Measurements from ENCODE around the gene SLC12A7.
"Not testable (repeated sequence)": the region's sequence is repeated elsewhere in the genome, so short reads cannot be mapped to it uniquely, and the experiment has no call there.

Gene SLC12A7

DNA sequence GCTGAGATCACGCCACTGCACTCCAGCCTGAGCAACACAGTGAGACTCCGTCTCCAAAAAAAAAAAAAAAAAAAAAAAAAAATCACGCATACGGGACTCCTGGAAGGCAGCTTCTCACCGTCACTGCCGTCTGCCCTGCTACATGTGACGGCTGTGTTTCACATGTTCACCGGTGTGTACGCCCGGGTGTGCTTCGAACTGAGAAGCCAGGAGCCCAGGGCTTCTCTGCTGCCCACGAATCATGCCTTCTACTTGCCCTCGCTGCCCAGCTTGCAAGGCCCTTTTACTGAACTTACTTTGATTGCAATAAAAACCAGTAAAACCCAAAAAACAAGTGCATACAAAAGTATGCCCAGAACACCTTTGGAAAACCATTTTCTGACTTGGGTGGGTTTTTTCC, 109.0 kb downstream of the SLC12A7 start:
- no peak for DNase-seq

DNA sequence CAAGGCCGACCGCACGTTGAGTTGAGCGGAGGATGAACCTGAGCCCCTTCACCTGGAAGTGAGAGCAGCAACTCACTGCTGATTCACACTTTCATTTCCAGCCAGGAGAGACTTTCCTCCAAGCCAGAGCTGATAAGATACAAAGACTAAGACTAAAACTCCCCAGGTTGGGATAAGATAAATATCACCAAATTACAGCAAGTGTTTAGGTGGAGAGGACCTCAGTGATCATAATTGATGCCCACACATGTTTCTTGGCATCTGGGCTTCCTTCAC, 109.7 kb downstream of the SLC12A7 start:
- no peak for DNase-seq

DNA sequence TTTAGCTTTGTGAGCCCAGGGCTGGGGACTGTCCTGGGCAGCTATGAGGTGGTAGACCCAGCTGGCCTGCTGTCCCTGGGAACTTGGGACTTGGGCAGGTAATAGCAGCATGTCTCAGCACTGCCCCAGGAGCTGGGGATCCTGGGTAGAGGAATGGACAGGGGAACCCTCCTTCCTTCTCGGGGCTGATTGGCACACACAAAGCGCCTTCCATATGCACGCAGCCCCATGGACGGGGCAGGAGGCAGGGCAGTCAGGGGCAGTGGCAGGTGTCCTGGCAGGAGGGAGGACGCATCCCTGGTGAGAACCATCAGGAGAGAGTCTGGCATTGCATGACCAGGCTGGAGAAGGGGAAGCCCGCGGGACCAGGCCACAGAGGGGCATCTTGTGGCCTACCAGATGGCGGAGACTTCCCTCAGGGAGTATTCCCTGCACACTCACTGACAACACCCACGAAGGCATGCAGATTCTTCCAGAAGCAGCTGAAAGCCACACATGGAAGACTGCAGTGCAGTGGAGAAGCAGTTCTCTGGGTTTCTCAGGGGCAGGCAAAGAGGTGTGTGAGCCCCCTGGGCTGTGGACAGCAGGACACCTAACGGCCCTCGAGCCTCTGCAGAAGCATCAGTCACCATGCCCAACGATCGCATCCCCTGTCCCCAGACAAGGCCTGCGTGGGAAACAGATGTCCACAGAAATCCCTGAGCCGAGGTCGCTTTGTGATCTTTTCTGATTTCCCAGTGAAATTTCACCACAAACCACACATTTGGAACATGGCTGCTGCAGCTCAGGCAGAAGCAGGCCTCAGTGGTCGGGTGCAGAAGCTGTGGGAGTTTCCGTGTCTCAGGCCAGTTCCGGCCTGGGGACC, 110.2 kb downstream of the SLC12A7 start:
- DNase-seq = no peak

DNA sequence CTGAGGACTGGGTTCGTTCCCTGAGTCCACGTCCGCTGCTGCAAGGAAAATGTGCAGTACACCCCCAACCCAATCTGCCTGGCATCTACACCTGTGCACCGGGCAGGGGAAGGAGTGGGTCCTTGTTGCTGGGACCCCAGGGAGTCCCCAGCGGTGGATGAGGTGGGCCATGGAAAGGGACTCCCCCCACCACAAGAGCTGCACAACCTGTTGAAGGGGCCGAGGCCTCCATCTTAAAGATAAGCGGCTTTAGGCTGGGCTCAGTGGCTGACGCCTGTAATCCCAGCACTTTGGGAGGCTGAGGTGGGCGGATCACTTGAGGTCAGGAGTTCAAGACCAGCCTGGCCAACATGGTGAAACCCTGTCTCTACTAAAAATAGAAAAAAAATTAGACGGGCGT, 111.0 kb downstream of the SLC12A7 start:
- not testable (repeated sequence) for DNase-seq
